ENCODE data around the gene BBOX1. TPM values are rescaled to one million over a fixed set of nuclear protein-coding genes. Genes with fewer than 3 reads are reported as not detected.
"Not testable (repeated sequence)": the region's sequence is repeated elsewhere in the genome, so short reads cannot be mapped to it uniquely, and the experiment has no call there.

Gene BBOX1
- total and polyA plus RNA-seq, 9 donors = 0.04 to 2.3 (median 0.52) TPM; not detected in 3

GRCh38 chr11:27174672-27175210 is 134.1 kb downstream of the BBOX1 start:
- Histone ChIP-seq H3K9me3 (no peaks in the 10 kb centered on the region), H3K27ac (no peak overlapping the region), H3K4me1 (ENCODE audit: insufficient read depth) (no peaks in the 10 kb centered on the region), H3K4me3 (no peak overlapping the region), H3K27me3 (no peaks in the 10 kb centered on the region), H3K36me3 (no peaks in the 10 kb centered on the region)
- 93 to 94% (median 93%) methylated on average over 9 of the region's 9 CpGs for WGBS, 3 donors
- no peak for TF ChIP-seq POLR2A (IDR thresholded peaks at IDR 0.05)
- no peak for TF ChIP-seq EP300 (IDR thresholded peaks at IDR 0.05)
- no peak for TF ChIP-seq CTCF (IDR thresholded peaks at IDR 0.05)
- DNase-seq = no peak
- intact Hi-C loops (cut with DNase I) = no loop called here

GRCh38 chr11:27175562-27175961 is 134.9 kb downstream of the BBOX1 start:
- H3K4me1 ChIP-seq (ENCODE audit: insufficient read depth); H3K27me3 ChIP-seq; H3K36me3 ChIP-seq; intact Hi-C loops (cut with DNase I); DNase-seq; H3K9me3 ChIP-seq; H3K4me3 ChIP-seq; H3K27ac ChIP-seq: not testable (repeated sequence)
- 76 to 99% (median 83%) methylated on average over 3 to 4 of the region's 4 CpGs for whole genome bisulfite sequencing, 3 donors

Other genes with a start within 250 kb of the BBOX1 start
- gene FIBIN, start 46.7 kb upstream of the BBOX1 start, total RNA-seq = 10 to 100 TPM in 6 of 7 donors, 1 to 10 TPM in 1; 5.2 to 28.4 (median 15.9) TPM
- gene FIBIN, start 46.7 kb upstream of the BBOX1 start, polyA plus RNA-seq = 10 to 100 TPM; 29.4 to 43.9 TPM